GM23338 (cell line): Measurements from ENCODE around the gene CAMTA1. TPM values are rescaled to one million over a fixed set of nuclear protein-coding genes. Genes with fewer than 3 reads are reported as not detected.

Source experiments
- ATAC-seq: fragments of 200-7000 bp; cut with Tn5 transposase; 3 replicates; pipeline ENCODE4 v1.9.1; 2020
- DNase-seq: peaks from one replicate; pipeline ENCODE4 v3.0.0-alpha.2; 2015; ENCODE audit warnings: low spot score
- H2AFZ ChIP-seq: fragments of 200-600 bp; sonication (generic); 2 replicates; pipeline ENCODE4 v1.8.0; 2016; ENCODE audit warnings: antibody characterized with exemption, mild to moderate bottlenecking, moderate library complexity
- H3F3A ChIP-seq: fragments of 200-600 bp; sonication (generic); replicated peaks from 2 replicates; pipeline ENCODE4 v1.8.0; 2017; ENCODE audit warnings: antibody characterized with exemption, mixed run types, low read depth
- H3K27ac ChIP-seq: fragments of 200-600 bp; sonication (generic); 2 replicates; pipeline ENCODE4 v1.6.1; 2016; ENCODE audit warnings: low read depth
- H3K27me3 ChIP-seq: fragments of 200-600 bp; sonication (generic); 2 replicates; pipeline ENCODE4 v1.8.0; 2016; ENCODE audit warnings: mild to moderate bottlenecking, mixed run types, moderate library complexity; ENCODE audit not compliant: insufficient read depth
- H3K36me3 ChIP-seq: fragments of 200-600 bp; sonication (generic); 2 replicates; pipeline ENCODE4 v1.8.0; 2016; ENCODE audit warnings: mild to moderate bottlenecking; ENCODE audit not compliant: insufficient read depth
- H3K4me1 ChIP-seq: fragments of 200-600 bp; sonication (generic); 2 replicates; pipeline ENCODE4 v1.8.0; 2016; ENCODE audit warnings: mild to moderate bottlenecking, moderate library complexity; ENCODE audit not compliant: insufficient read depth
- H3K4me2 ChIP-seq: fragments of 200-600 bp; sonication (generic); 2 replicates; pipeline ENCODE4 v1.7.1; 2017; ENCODE audit warnings: mixed run types
- H3K4me3 ChIP-seq: fragments of 200-600 bp; sonication (generic); 2 replicates; pipeline ENCODE4 v1.6.1; 2016; ENCODE audit warnings: mixed run types
- H3K79me2 ChIP-seq: fragments of 200-600 bp; sonication (generic); replicated peaks from 2 replicates; pipeline ENCODE4 v1.8.0; 2017; ENCODE audit warnings: mild to moderate bottlenecking; ENCODE audit not compliant: insufficient read depth
- H3K9me2 ChIP-seq: fragments of 200-600 bp; sonication (generic); 2 replicates; pipeline ENCODE4 v1.8.0; 2017; ENCODE audit not compliant: insufficient read depth
- H4K20me1 ChIP-seq: fragments of 200-600 bp; sonication (generic); replicated peaks from 2 replicates; pipeline ENCODE4 v1.8.0; 2017; ENCODE audit warnings: mild to moderate bottlenecking; ENCODE audit not compliant: insufficient read depth
- H3K27ac Mint-ChIP-seq: 2 replicates; pipeline ENCODE4 v1.8.0; 2020; ENCODE audit warnings: inconsistent platforms, mild to moderate bottlenecking, moderate library complexity, mixed read lengths
- H3K27me3 Mint-ChIP-seq: 3 replicates; pipeline ENCODE4 v1.8.0; 2022; ENCODE audit warnings: low read depth, mild to moderate bottlenecking, moderate library complexity, mixed read lengths, inconsistent platforms; ENCODE audit not compliant: insufficient read depth, poor library complexity
- H3K36me3 Mint-ChIP-seq: 3 replicates; pipeline ENCODE4 v1.8.0; 2021; ENCODE audit warnings: low read depth, mild to moderate bottlenecking, inconsistent platforms, moderate library complexity, mixed read lengths
- H3K4me1 Mint-ChIP-seq: 3 replicates; pipeline ENCODE4 v1.8.0; 2020; ENCODE audit warnings: mild to moderate bottlenecking, inconsistent platforms, mixed read lengths
- H3K4me3 Mint-ChIP-seq: 3 replicates; pipeline ENCODE4 v1.8.0; 2021; ENCODE audit warnings: moderate library complexity, mild to moderate bottlenecking, inconsistent platforms, mixed read lengths
- H3K9me3 Mint-ChIP-seq: 3 replicates; pipeline ENCODE4 v1.8.0; 2020; ENCODE audit warnings: moderate library complexity, mild to moderate bottlenecking, inconsistent platforms, mixed read lengths
- CREB1 ChIP-seq: fragments of 250-450 bp; sonication (Bioruptor Pico); IDR thresholded peaks from 2 replicates; pipeline ENCODE4 v1.5.0; 2020; ENCODE audit warnings: low read depth, mild to moderate bottlenecking, moderate library complexity
- CTCF ChIP-seq, 2 experiments: fragments of 200-600 bp in 1 of 2; sonication (generic) in 1 of 2; conservative IDR thresholded peaks; 2 replicates each; pipeline versions ENCODE4 v1.5.1 to v1.6.1; 2016 to 2017; ENCODE audit warnings: antibody characterized with exemption in 2 of 2, low read depth in 2 of 2, mild to moderate bottlenecking in 2 of 2, moderate library complexity in 1 of 2
- EZH2 ChIP-seq: fragments of 200-600 bp; sonication (generic); IDR thresholded peaks from one replicate; pipeline ENCODE4 v1.8.0; 2017; ENCODE audit warnings: antibody characterized with exemption, mild to moderate bottlenecking, low read depth; ENCODE audit not compliant: unreplicated experiment
- EZH2phosphoT487 ChIP-seq: fragments of 200-600 bp; sonication (generic); IDR thresholded peaks from one replicate; pipeline ENCODE4 v1.8.1; 2018; ENCODE audit warnings: antibody characterized with exemption; ENCODE audit not compliant: unreplicated experiment
- JUNB ChIP-seq: IDR thresholded peaks from one replicate; pipeline ENCODE4 v1.6.1; 2016; ENCODE audit warnings: antibody characterized with exemption; ENCODE audit not compliant: unreplicated experiment
- NANOG ChIP-seq: IDR thresholded peaks from 2 replicates; pipeline ENCODE4 v1.6.1; 2016; ENCODE audit warnings: antibody characterized with exemption, borderline replicate concordance
- REST ChIP-seq: IDR thresholded peaks from one replicate; pipeline ENCODE4 v1.6.1; 2018; ENCODE audit warnings: antibody characterized with exemption; ENCODE audit not compliant: unreplicated experiment
- ZNF114 ChIP-seq: fragments of 250-450 bp; sonication (Bioruptor Pico); IDR thresholded peaks from 2 replicates; pipeline ENCODE4 v1.5.0; 2020; ENCODE audit warnings: mild to moderate bottlenecking, moderate library complexity
- ZNF331 ChIP-seq: fragments of 250-450 bp; sonication (Bioruptor Pico); IDR thresholded peaks from 2 replicates; pipeline ENCODE4 v1.5.0; 2020; ENCODE audit warnings: low read depth, mild to moderate bottlenecking, moderate library complexity
- ZNF462 ChIP-seq: fragments of 250-450 bp; sonication (Bioruptor Pico); IDR thresholded peaks from 2 replicates; pipeline ENCODE4 v1.5.0; 2020; ENCODE audit warnings: mild to moderate bottlenecking, moderate library complexity
- polyA plus RNA-seq: library from polyadenylated mRNA; unstranded; fragments of >200 nt; fragmentation: Nextera tagmentation; extraction: Ambion mirVana; gene quantifications from 2 replicates; pipeline ENCODE4 v1.2.1, GENCODE V29; 2016
- total RNA-seq: library from RNA; depleted of rRNA; stranded (reverse); fragments of >200 nt; shearing (Covaris generic); gene quantifications from 2 replicates; pipeline ENCODE4 v1.2.3, GENCODE V29; 2014

The CAMTA1 gene
- total and polyA plus RNA-seq, 2 experiments from 2014 or later: 115 to 519 TPM

GRCh38 chr1:7062346-7063061, 277.2 kb downstream of the CAMTA1 start (continued):
- TF ChIP-seq ZNF462 (CRISPR knock-in tag): no peak

GRCh38 chr1:7063981-7064380, 278.7 kb downstream of the CAMTA1 start:
- DNase-seq (no peak), ATAC-seq (no peak)
- Histone ChIP-seq H3K9me2 (no peaks in the 10 kb centered on the region; the same call in 1 of the 2 replicates), H3K4me2 (no peak overlapping the region), H3F3A (no peaks in the 10 kb centered on the region), H3K4me3 (no peak overlapping the region), H4K20me1 (no peaks in the 10 kb centered on the region), H3K27ac (no peak overlapping the region), H3K79me2 (no peaks in the 10 kb centered on the region), H3K4me1 (no peaks in the 10 kb centered on the region), H2AFZ (no peak overlapping the region), H3K36me3 (no peaks in the 10 kb centered on the region), H3K27me3 (no peaks in the 10 kb centered on the region)
- H3K27ac Mint-ChIP-seq: no peak overlapping the region
- no peaks in the 10 kb centered on the region for H3K36me3 Mint-ChIP-seq
- no peak overlapping the region for H3K4me3 Mint-ChIP-seq
- peaks cover 2% of the 10 kb centered on the region; the same call in 1 of the 3 replicates for H3K4me1 Mint-ChIP-seq
- H3K27me3 Mint-ChIP-seq: no peaks in the 10 kb centered on the region
- no peaks in the 10 kb centered on the region; the same call in 1 of the 3 replicates for H3K9me3 Mint-ChIP-seq
- no peak for TF ChIP-seq ZNF331 (CRISPR knock-in tag)
- TF ChIP-seq CTCF (conservative IDR thresholded peaks at IDR 0.05; ENCODE audit: low read depth in 2 of 2): no peak
- TF ChIP-seq CREB1: no peak
- TF ChIP-seq JUNB: no peak
- no peak for TF ChIP-seq EZH2phosphoT487
- no peak for TF ChIP-seq NANOG
- no peak for TF ChIP-seq ZNF114
- TF ChIP-seq REST: no peak
- TF ChIP-seq EZH2: no peak
